ENCODE results near the gene LDLRAD3. TPM values are rescaled to one million over a fixed set of nuclear protein-coding genes. Genes with fewer than 3 reads are reported as not detected.

The LDLRAD3 gene
- total RNA-seq, 1 experiment from 2014 or later = 12.1 TPM

- Mint-ChIP-seq H3K36me3 (ENCODE audit: insufficient read depth in 1 of 3, low read depth in 3 of 3) (peaks cover 6 to 10% (median 10%) of the 10 kb centered on the region in 3 experiments; a peak in 6 of 7 replicates), H3K27me3 (ENCODE audit: low read depth) (no peaks in the 10 kb centered on the region), H3K27ac (no peak overlapping the region), H3K4me1 (peaks cover 29 to 40% of the 10 kb centered on the region in 2 experiments), H3K9me3 (peaks cover 3 to 8% of the 10 kb centered on the region in 2 experiments; a peak in 2 of 5 replicates), H3K4me3 (no peak overlapping the region)
- Histone ChIP-seq H2BK20ac (ENCODE audit: low read depth, low read length, poor library complexity, severe bottlenecking) (no peak overlapping the region), H3K4me1 (ENCODE audit: insufficient read depth, low read length) (peaks cover 10% of the 10 kb centered on the region; the same call in 1 of the 2 replicates), H2AFZ (ENCODE audit: low read length) (no peak overlapping the region), H3T11ph (ENCODE audit: low read length) (no peak overlapping the region), H2BK12ac (ENCODE audit: insufficient read length, low read depth, low read length) (no peak overlapping the region), H3K14ac (ENCODE audit: insufficient read depth, low read length) (no peak overlapping the region), H2BK15ac (ENCODE audit: low read depth, low read length) (no peak overlapping the region), H4K20me1 (ENCODE audit: control insufficient read depth, insufficient read depth, insufficient read length) (no peaks in the 10 kb centered on the region), H2AK5ac (ENCODE audit: insufficient read length, low read length) (no peak overlapping the region), H4K91ac (ENCODE audit: insufficient read length, low read depth, low read length) (no peak overlapping the region), H4K5ac (ENCODE audit: insufficient read length, low read depth, low read length) (no peak overlapping the region), H3K27ac (ENCODE audit: insufficient read length, low read depth, low read length) (no peak overlapping the region), H3K79me1 (ENCODE audit: insufficient read depth, low read depth, low read length, poor library complexity, severe bottlenecking) (no peaks in the 10 kb centered on the region), H2BK120ac (ENCODE audit: low read depth, low read length, poor library complexity, severe bottlenecking) (no peak overlapping the region), H3K23ac (ENCODE audit: insufficient read length, low read depth, low read length) (no peak overlapping the region), H3K4ac (ENCODE audit: low read depth, low read length) (no peak overlapping the region), H3K9ac (ENCODE audit: extremely low read depth, insufficient read length, low read length) (no peak overlapping the region), H3K9me3 (ENCODE audit: control insufficient read depth, low read depth, low read length) (no peaks in the 10 kb centered on the region), H3K18ac (ENCODE audit: insufficient read length, low read depth, low read length) (no peak overlapping the region), H3K23me2 (ENCODE audit: insufficient read length, low read depth, low read length, poor library complexity, severe bottlenecking) (no peaks in the 10 kb centered on the region), H2BK5ac (ENCODE audit: insufficient read length, low read length) (no peak overlapping the region), H3K79me2 (ENCODE audit: insufficient read depth, low read length) (no peaks in the 10 kb centered on the region), H3K27me3 (ENCODE audit: insufficient read depth, low read length) (no peaks in the 10 kb centered on the region), H3K4me2 (ENCODE audit: insufficient read depth, insufficient read length, low read length) (no peak overlapping the region), H4K8ac (replicated peaks; ENCODE audit: insufficient read length, low read depth, low read length) (no peak overlapping the region), H3K56ac (ENCODE audit: insufficient read length, low read depth, low read length) (no peak overlapping the region)
- no peak for DNase-seq
- WGBS (ENCODE audit: extremely low coverage, insufficient read length, low lambda C conversion rate) = no CpG with 5 or more reads among the region's 5 CpGs
- no peak for TF ChIP-seq CTCF (conservative IDR thresholded peaks at IDR 0.05)
These were observed 202.6 kb downstream of the LDLRAD3 start for GRCh38 chr11:36146437-36146836.
